ENCODE results near the gene CAMSAP1.

The CAMSAP1 gene

DNA sequence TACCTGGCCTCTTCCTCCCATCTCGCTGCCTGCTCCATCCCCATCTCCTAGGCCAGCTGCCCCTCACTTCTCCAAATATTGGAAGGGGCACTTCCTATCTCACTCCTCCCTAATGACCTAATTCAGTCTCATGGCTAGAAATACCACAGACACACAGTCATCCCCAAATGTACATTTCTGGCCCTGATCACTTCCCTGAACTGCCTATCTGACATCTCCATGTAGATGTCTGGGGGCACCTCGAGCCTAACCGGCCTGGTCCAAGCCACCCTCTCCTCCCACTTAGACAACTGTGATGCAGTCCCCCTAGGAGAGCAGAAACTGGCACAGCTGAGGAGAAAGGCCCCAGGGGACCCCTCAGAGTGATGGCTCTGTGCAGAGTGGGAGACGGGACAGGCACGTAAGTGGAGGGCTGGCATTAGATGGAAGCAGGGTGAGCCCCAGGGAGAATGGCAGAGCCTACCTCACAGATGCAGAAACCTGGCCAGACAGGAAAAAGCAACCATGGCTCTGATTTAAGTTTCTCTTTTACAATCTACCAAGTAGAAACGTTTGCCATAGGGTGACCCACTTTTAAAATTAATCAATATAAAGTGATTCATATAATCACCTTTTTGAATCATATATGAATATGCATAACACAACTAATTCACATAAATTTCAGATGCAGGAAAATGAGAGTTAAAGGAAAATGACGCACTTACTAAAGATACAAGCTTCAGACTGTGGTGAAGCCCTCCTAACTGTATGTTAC, 22.1 kb downstream of the CAMSAP1 start:
- Histone ChIP-seq H4K20me1 (ENCODE audit: insufficient read depth, low read length) (peaks cover 92% of the 10 kb centered on the region), H3K4me2 (ENCODE audit: insufficient read depth, low read length) (no peak overlapping the region), H3K36me3 (ENCODE audit: insufficient read depth, low read length) (peaks cover 17% of the 10 kb centered on the region), H3K4me1 (ENCODE audit: insufficient read depth, low read length) (peaks cover 44% of the 10 kb centered on the region), H3K4me3 (ENCODE audit: low read depth in 1 of 2, low read length in 2 of 2) (no peak overlapping the region), H3K27me3 (ENCODE audit: insufficient read depth, low read length, poor library complexity) (no peaks in the 10 kb centered on the region), H3K27ac (ENCODE audit: low read length) (no peak overlapping the region), H3K9me3 (ENCODE audit: insufficient read depth, low read length, severe bottlenecking) (no peaks in the 10 kb centered on the region), H3K9ac (ENCODE audit: low read depth, low read length) (no peak overlapping the region), H3K79me2 (ENCODE audit: insufficient read depth, low read length) (peaks cover 90% of the 10 kb centered on the region), H2AFZ (ENCODE audit: low read depth, low read length) (no peak overlapping the region)
- TF ChIP-seq, protein P1, sequence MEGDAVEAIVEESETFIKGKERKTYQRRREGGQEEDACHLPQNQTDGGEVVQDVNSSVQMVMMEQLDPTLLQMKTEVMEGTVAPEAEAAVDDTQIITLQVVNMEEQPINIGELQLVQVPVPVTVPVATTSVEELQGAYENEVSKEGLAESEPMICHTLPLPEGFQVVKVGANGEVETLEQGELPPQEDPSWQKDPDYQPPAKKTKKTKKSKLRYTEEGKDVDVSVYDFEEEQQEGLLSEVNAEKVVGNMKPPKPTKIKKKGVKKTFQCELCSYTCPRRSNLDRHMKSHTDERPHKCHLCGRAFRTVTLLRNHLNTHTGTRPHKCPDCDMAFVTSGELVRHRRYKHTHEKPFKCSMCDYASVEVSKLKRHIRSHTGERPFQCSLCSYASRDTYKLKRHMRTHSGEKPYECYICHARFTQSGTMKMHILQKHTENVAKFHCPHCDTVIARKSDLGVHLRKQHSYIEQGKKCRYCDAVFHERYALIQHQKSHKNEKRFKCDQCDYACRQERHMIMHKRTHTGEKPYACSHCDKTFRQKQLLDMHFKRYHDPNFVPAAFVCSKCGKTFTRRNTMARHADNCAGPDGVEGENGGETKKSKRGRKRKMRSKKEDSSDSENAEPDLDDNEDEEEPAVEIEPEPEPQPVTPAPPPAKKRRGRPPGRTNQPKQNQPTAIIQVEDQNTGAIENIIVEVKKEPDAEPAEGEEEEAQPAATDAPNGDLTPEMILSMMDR (IDR thresholded peaks at IDR 0.05; ENCODE audit: borderline replicate concordance, extremely low read depth, low read length, poor library complexity, severe bottlenecking) = no peak
- TF ChIP-seq EZH2 (IDR thresholded peaks at IDR 0.05; ENCODE audit: borderline replicate concordance, low read depth, low read length, severe bottlenecking) = no peak
- ATAC-seq (ENCODE audit: insufficient read depth, low read depth) = no peak
- DNase-seq = no peak

DNA sequence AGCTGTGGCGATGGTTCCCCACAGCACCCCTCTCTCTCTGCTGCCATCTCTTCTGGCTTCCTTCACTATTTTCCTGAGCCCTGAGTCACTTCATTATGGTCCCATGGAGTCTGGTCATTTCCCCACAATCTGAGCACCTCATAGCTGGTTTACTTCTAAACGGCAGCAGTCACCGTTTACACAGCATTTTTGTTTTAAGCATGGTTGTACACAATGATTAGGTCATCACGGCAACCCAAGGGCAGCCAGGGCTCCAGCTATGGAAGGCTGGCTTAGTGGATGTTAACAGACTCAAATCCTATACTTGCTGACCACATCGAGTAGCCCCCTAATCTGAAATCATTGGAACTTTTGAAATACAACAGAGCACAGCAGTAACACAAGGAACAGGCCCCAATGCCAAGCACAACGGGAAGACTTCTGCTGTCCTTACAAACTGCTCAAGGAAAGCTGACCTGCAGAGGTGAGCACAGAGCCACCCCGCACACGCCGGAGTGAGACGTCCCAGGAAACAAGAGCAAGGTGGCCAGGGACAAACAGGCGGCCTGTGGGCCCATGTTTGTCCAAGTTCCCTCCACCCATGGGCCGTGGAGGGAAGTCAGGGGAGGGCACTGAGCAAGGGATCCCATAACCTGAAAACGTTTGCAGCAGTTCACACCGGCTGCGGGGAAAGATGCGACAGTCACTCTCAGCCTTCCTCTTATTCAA, 22.9 kb downstream of the CAMSAP1 start:
- no peak overlapping the region; the same call in 1 of the 2 replicates for H3K27ac ChIP-seq (ENCODE audit: low read length)
- peaks cover 89% of the 10 kb centered on the region for H3K79me2 ChIP-seq (ENCODE audit: insufficient read depth, low read length)
- no peak for ATAC-seq (ENCODE audit: insufficient read depth, low read depth)
- H3K9ac ChIP-seq (ENCODE audit: low read depth, low read length) = no peak overlapping the region
- DNase-seq = no peak
- no peak overlapping the region for H3K4me3 ChIP-seq (ENCODE audit: low read depth in 1 of 2, low read length in 2 of 2)
- H3K4me2 ChIP-seq (ENCODE audit: insufficient read depth, low read length) = no peak overlapping the region
- no peaks in the 10 kb centered on the region for H3K9me3 ChIP-seq (ENCODE audit: insufficient read depth, low read length, severe bottlenecking)
- H2AFZ ChIP-seq (ENCODE audit: low read depth, low read length) = no peak overlapping the region
- H4K20me1 ChIP-seq (ENCODE audit: insufficient read depth, low read length) = peaks cover 90% of the 10 kb centered on the region
- H3K4me1 ChIP-seq (ENCODE audit: insufficient read depth, low read length) = peaks cover 36% of the 10 kb centered on the region
- TF ChIP-seq, protein P1 (IDR thresholded peaks at IDR 0.05; ENCODE audit: borderline replicate concordance, extremely low read depth, low read length, poor library complexity, severe bottlenecking) = no peak
- no peak for TF ChIP-seq EZH2 (IDR thresholded peaks at IDR 0.05; ENCODE audit: borderline replicate concordance, low read depth, low read length, severe bottlenecking)
- H3K36me3 ChIP-seq (ENCODE audit: insufficient read depth, low read length) = peaks cover 20% of the 10 kb centered on the region
- no peaks in the 10 kb centered on the region for H3K27me3 ChIP-seq (ENCODE audit: insufficient read depth, low read length, poor library complexity)

- no peaks in the 10 kb centered on the region for H3K27me3 ChIP-seq (ENCODE audit: insufficient read depth, low read length, poor library complexity)
- H3K36me3 ChIP-seq (ENCODE audit: insufficient read depth, low read length) = peaks cover 20% of the 10 kb centered on the region
- peaks cover 90% of the 10 kb centered on the region for H4K20me1 ChIP-seq (ENCODE audit: insufficient read depth, low read length)
- H3K4me1 ChIP-seq (ENCODE audit: insufficient read depth, low read length) = peaks cover 26% of the 10 kb centered on the region
- no peak overlapping the region for H3K4me2 ChIP-seq (ENCODE audit: insufficient read depth, low read length)
- no peak overlapping the region for H3K9ac ChIP-seq (ENCODE audit: low read depth, low read length)
- DNase-seq = no peak
- H3K79me2 ChIP-seq (ENCODE audit: insufficient read depth, low read length) = peaks cover 89% of the 10 kb centered on the region
- ATAC-seq (ENCODE audit: insufficient read depth, low read depth) = no peak
- no peaks in the 10 kb centered on the region for H3K9me3 ChIP-seq (ENCODE audit: insufficient read depth, low read length, severe bottlenecking)
- no peak overlapping the region for H3K27ac ChIP-seq (ENCODE audit: low read length)
- TF ChIP-seq, protein P1 (IDR thresholded peaks at IDR 0.05; ENCODE audit: borderline replicate concordance, extremely low read depth, low read length, poor library complexity, severe bottlenecking) = no peak
- no peak for TF ChIP-seq EZH2 (IDR thresholded peaks at IDR 0.05; ENCODE audit: borderline replicate concordance, low read depth, low read length, severe bottlenecking)
- no peak overlapping the region for H2AFZ ChIP-seq (ENCODE audit: low read depth, low read length)
- H3K4me3 ChIP-seq (ENCODE audit: low read depth in 1 of 2, low read length in 2 of 2) = no peak overlapping the region
Observed at GRCh38 chr9:135883410-135884089, 23.8 kb downstream of the CAMSAP1 start.
